ENCODE measurements around the gene TMC3. TPM values are rescaled to one million over a fixed set of nuclear protein-coding genes. Genes with fewer than 3 reads are reported as not detected.

The TMC3 gene
- polyA plus RNA-seq, 1 of the 3 experiments (the other 2 are of a cell fraction): not detected

GRCh38 chr15:81282911-81283310 is 91.1 kb downstream of the TMC3 start:
- no peak for TF ChIP-seq FOSL2 (IDR thresholded peaks at IDR 0.05; ENCODE audit: borderline replicate concordance, low read depth)
- TF ChIP-seq RFX5 (IDR thresholded peaks at IDR 0.05; ENCODE audit: low read length): no peak
- TF ChIP-seq MAX (IDR thresholded peaks at IDR 0.05; ENCODE audit: low read depth): no peak
- no peak for TF ChIP-seq ELF1 (IDR thresholded peaks at IDR 0.05)
- TF ChIP-seq MXI1 (IDR thresholded peaks at IDR 0.05; ENCODE audit: low read depth, low read length): no peak
- no peak for TF ChIP-seq IRF3 (IDR thresholded peaks at IDR 0.05; ENCODE audit: low read depth, low read length)
- TF ChIP-seq FOXM1 (IDR thresholded peaks at IDR 0.05; ENCODE audit: low read depth): no peak
- no peak for TF ChIP-seq ZBTB33 (IDR thresholded peaks at IDR 0.05; ENCODE audit: borderline replicate concordance, low read depth)
- WGBS (ENCODE audit: low lambda C conversion rate): 36% methylated on average over 1 of the region's 5 CpGs
- H3K27ac ChIP-seq (ENCODE audit: low read depth in 2 of 2, low read length in 1 of 2): no peak overlapping the region
- H3K79me2 ChIP-seq (ENCODE audit: insufficient read depth): no peaks in the 10 kb centered on the region
- H3K9ac ChIP-seq: no peak overlapping the region
- no peak overlapping the region for H3K4me3 ChIP-seq (ENCODE audit: low read depth in 2 of 2, low read length in 1 of 2)
- H3K4me1 ChIP-seq (ENCODE audit: control insufficient read depth in 1 of 2, insufficient read depth in 2 of 2, low read depth in 1 of 2, low read length in 1 of 2): no peaks in the 10 kb centered on the region
- peaks cover 31% of the 10 kb centered on the region for H3K27me3 ChIP-seq (ENCODE audit: insufficient read depth)
- CTCF ChIA-PET: interaction anchor here (0.9 to 7.2 kb wide), 6 partner anchors 8 to 177 kb away, joined by 3 to 57 read pairs (median 8); no protein-coding TSS in a partner anchor
- H3K9me3 ChIP-seq: no peaks in the 10 kb centered on the region
- no peak overlapping the region for H3K4me2 ChIP-seq
- H2AFZ ChIP-seq (ENCODE audit: low read depth): no peak overlapping the region
- POLR2A ChIA-PET: no interaction called here
- H3F3A ChIP-seq (replicated peaks; ENCODE audit: insufficient read depth): no peaks in the 10 kb centered on the region
- no peak for DNase-seq
- H3K36me3 ChIP-seq (replicated peaks in 1 of 2; ENCODE audit: control insufficient read depth in 1 of 2, insufficient read depth in 2 of 2, low read length in 1 of 2): no peaks in the 10 kb centered on the region
- H4K20me1 ChIP-seq (ENCODE audit: insufficient read depth): no peaks in the 10 kb centered on the region
- H3K9me2 ChIP-seq: no peaks in the 10 kb centered on the region

- H3K79me2 ChIP-seq (ENCODE audit: insufficient read depth): no peaks in the 10 kb centered on the region
- ChIA-PET CTCF (interaction anchor here (1.7 to 7.2 kb wide), 5 partner anchors 8 to 176 kb away, joined by 5 to 57 read pairs (median 10); no protein-coding TSS in a partner anchor), POLR2A (no interaction called here)
- H3K4me3 ChIP-seq (ENCODE audit: low read depth in 2 of 2, low read length in 1 of 2): no peak overlapping the region
- H3K9me2 ChIP-seq: no peaks in the 10 kb centered on the region
- no peaks in the 10 kb centered on the region for H3F3A ChIP-seq (replicated peaks; ENCODE audit: insufficient read depth)
- 71% methylated on average over 18 of the region's 18 CpGs for WGBS (ENCODE audit: low lambda C conversion rate)
- peaks cover 31% of the 10 kb centered on the region for H3K27me3 ChIP-seq (ENCODE audit: insufficient read depth)
- no peaks in the 10 kb centered on the region for H3K9me3 ChIP-seq
- H3K36me3 ChIP-seq (replicated peaks in 1 of 2; ENCODE audit: control insufficient read depth in 1 of 2, insufficient read depth in 2 of 2, low read length in 1 of 2): no peaks in the 10 kb centered on the region
- H3K27ac ChIP-seq (ENCODE audit: low read depth in 2 of 2, low read length in 1 of 2): no peak overlapping the region
- DNase-seq: no peak
- H3K4me2 ChIP-seq: no peak overlapping the region
- no peaks in the 10 kb centered on the region for H4K20me1 ChIP-seq (ENCODE audit: insufficient read depth)
- no peak overlapping the region for H3K9ac ChIP-seq
- no peak overlapping the region for H2AFZ ChIP-seq (ENCODE audit: low read depth)
- H3K4me1 ChIP-seq (ENCODE audit: control insufficient read depth in 1 of 2, insufficient read depth in 2 of 2, low read depth in 1 of 2, low read length in 1 of 2): no peaks in the 10 kb centered on the region
- TF ChIP-seq FOXJ3 (CRISPR knock-in tag; IDR thresholded peaks at IDR 0.05): no peak
- TF ChIP-seq NRF1 (IDR thresholded peaks at IDR 0.05; ENCODE audit: low read depth, low read length): no peak
- TF ChIP-seq RXRA (IDR thresholded peaks at IDR 0.05; ENCODE audit: borderline replicate concordance, low read depth): no peak
- TF ChIP-seq NFIC (IDR thresholded peaks at IDR 0.05; ENCODE audit: borderline replicate concordance): no peak
- TF ChIP-seq GABPA (IDR thresholded peaks at IDR 0.05; ENCODE audit: low read depth): no peak
- no peak for TF ChIP-seq PBX3 (IDR thresholded peaks at IDR 0.05)
- TF ChIP-seq USF1 (IDR thresholded peaks at IDR 0.05; ENCODE audit: borderline replicate concordance, low read depth): no peak
- TF ChIP-seq FOSL2 (IDR thresholded peaks at IDR 0.05; ENCODE audit: borderline replicate concordance, low read depth): no peak
- no peak for TF ChIP-seq REST (IDR thresholded peaks at IDR 0.05; ENCODE audit: low read depth, low read length)
- TF ChIP-seq CTCF (IDR thresholded peaks at IDR 0.05): no peak
- no peak for TF ChIP-seq GATA2 (CRISPR knock-in tag; IDR thresholded peaks at IDR 0.05)
Observed at GRCh38 chr15:81282606-81282895, 91.5 kb downstream of the TMC3 start.
